GM21423 (cell line): ENCODE data around the gene JAKMIP3.

Source experiments
- ATAC-seq: cut with Tn5 transposase; IDR thresholded peaks from one replicate; pipeline ENCODE4 v1.9.1; 2021; ENCODE audit warnings: mild to moderate bottlenecking, moderate library complexity; ENCODE audit not compliant: unreplicated experiment

JAKMIP3 gene

GRCh38 chr10:132065491-132066105 lies at the start of gene JAKMIP3:
TSS of gene JAKMIP3 (plus strand) at chr10:132065946. CDS start at chr10:132104809, 38,863 bp downstream.
- ATAC-seq: no peak

GRCh38 chr10:132016514-132016913 lies 49.2 kb upstream of the JAKMIP3 start:
- ATAC-seq: no peak

DNA sequence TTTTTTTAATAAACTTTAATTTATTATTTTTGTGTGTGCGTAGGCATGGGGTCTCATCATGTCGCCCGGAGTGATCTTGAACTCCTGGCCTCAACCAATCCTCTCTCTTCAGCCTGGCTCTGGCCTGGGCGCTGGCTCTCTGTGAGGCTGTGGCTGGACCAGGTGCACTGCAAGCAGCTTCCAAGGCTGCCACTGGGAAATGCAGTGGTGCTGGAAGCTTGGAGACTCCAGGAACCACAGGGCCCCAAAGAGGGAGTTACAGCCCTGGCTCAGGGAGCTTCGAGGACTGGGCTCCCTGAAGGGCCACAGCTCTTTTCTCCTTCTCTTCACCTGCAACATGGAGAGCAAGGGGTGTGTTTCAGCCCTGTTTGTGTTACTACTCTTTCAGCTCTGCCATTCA lies 47.3 kb upstream of the JAKMIP3 start:
- ATAC-seq: no peak

- ATAC-seq: no peak
These were observed 46.4 kb upstream of the JAKMIP3 start for GRCh38 chr10:132019366-132019765.

DNA sequence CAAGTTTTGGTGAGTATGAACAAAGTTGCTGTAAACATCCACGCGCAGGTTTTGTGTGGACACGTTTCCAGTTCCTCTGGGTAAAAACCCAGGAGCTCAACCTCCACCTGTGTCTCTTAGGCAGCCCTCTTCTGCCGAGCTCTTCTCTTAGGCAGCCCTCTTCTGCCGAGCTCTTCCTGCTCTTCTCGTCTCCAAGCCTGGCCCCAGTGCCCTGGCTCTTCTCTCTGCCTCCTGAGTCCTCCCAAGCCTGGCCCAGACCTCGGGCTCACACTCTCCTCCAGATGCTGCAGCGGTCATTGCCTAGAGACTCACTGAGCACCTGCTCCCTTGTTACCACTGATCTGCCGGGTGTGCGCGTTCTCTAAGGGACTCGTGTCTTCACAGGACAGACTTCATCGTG lies 45.3 kb upstream of the JAKMIP3 start:
- no peak for ATAC-seq

GRCh38 chr10:132021046-132021445 lies 44.7 kb upstream of the JAKMIP3 start:
- no peak for ATAC-seq

GRCh38 chr10:132021504-132022143 lies 44.1 kb upstream of the JAKMIP3 start:
- no peak for ATAC-seq

DNA sequence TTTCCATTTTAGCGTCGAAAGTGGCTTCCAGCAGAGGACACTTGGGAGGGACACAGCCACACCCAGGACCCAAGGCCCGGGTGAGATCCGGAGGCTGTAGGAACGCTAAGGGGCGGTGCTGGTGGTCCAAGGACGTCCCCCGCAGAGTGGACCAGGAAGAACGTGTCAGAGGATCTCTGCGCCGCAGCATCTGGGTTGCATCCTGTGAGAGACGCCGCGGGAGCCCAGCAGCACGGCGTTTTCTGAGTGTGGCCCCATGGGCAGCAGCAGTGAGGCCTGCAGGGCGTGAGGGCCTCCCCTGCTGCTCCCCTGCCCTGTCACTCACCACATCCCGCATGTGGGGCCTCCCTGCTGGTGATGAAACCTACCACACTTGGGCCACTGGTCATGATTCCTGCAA lies 43.5 kb upstream of the JAKMIP3 start:
- no peak for ATAC-seq

GRCh38 chr10:132023092-132023811 lies 42.5 kb upstream of the JAKMIP3 start:
- peak; percentile 76 for ATAC-seq

DNA sequence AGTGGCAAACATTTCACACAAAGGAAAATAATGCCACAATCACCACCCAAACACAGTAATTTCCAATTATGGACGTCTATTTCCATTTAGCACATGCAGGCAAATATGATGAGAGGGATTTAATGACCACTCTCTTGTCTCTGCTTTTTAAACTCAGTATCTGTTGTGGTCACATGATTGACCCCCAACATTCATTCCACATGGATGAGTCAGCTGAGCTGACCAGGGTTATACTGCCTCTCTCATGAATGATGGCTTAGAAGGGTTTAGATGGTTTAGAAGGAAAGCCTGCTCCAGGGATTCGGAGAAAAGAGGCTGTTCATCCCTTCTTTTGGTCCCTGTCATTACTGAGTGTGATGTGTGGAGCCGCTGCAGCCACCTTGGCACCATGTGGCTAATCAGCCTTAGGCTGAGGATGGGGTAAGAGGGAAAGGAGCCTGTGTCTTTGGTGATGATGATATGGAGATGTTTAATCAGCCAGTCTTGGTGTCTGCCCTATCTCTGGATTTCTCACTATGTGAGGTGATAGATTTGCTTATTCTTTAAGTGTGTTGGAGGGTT lies 38.2 kb upstream of the JAKMIP3 start:
- no peak for ATAC-seq

DNA sequence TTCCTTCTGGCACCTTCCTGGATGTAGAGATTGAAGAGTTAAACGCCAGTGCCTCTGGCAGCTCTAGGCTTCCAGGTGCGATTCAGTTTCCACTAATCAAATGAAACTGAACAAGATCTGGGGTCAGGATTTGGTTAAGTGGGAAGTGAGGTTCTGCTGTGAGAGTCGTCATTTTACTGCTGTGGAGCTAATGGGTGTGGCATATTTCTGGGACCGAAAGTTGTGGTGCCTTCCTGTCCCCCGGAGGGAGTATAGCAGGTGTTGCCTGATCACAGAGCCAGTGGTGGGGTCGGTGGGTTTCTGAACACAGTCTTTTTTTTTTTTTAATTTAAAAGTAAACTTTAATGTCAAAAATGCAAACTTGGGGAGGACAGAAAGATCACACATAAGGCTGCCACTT lies 37.0 kb upstream of the JAKMIP3 start:
- no peak for ATAC-seq

DNA sequence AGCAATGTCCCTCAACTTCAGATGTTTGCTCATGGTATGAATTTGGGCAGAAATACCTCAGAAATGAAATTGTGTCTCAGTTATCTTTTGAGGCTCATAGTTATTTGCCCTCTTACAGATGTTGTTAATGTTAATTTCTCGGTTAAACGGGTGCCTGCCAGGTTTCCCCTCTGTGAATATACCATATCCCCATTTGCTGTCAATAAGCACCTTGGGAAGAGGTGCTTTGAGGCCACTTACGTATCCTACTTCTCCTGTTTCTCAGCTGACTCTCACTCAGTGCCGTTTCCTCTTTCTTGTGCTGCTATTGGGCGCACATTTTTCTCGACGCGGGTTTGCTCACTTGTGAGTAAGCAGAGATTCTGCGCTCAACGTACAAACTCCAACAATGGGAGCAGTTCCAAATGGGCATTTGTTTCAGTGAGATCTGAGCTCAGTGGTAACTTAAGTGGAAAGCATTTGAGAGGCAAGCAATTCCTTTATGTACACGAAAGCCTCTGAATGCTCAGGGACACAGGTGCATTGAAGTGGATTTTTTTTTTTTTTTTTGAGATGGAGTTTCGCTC lies 34.8 kb upstream of the JAKMIP3 start:
- no peak for ATAC-seq

GRCh38 chr10:132033632-132034031 lies 32.1 kb upstream of the JAKMIP3 start:
- no peak for ATAC-seq

DNA sequence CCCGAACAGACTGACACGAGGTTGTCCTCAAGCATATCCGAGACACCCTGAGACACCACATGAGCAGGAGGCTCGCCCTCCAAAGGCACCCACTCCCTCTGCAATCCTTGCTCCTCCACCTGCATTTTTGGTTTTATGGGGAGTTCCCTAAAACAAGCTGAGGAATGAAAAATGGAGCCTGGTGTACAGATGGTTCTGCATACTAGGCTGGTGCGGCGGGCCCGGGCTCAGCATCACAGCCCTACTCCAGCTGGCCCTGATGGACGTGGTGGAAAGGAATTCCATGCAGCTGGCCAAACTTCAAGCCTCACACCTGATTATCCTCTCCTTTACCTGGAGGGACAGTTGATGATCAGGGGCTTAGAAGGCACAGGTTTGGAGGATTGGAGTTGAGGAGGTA lies 30.3 kb upstream of the JAKMIP3 start:
- no peak for ATAC-seq

GRCh38 chr10:132036153-132036886 lies 29.4 kb upstream of the JAKMIP3 start:
- no peak for ATAC-seq

DNA sequence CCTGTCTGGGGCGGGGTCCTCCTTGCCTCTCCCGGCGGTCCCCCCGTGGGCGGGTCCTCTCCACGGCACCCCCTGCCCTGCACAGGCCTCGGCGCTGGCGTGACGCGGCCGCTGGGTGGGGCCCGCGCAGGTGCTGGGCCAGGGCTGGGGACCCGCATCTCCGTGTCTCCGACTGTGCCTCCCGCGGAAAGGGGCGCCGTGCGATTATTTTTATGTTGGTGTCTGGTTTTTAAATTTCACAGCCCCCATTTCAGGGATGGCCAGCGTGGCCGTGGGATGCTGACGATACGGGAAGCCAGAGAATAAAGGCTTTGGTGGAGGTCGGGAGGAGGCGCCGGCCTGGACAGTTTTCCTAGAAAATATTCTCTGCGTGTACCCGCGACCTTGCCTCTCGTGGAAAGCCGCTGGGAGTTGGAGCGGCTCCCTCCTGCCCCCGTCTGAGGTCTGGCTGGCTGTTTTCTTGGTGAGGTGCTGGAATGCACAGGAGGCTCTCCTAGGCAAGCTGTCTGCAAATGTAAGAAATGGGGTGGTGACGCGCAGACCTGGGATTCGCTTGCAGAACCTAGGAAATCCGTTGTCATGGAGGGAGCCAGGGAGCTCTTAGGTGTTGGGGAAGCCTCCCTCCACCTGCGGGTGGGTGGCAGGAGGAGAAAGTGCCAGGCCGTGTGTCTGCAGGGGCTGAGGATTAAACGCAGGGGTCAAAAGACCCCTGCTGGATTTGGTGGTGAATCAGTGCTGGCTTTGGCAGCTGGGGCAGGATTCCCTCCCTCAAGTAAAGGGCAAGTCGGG lies 28.7 kb upstream of the JAKMIP3 start:
- no peak for ATAC-seq

DNA sequence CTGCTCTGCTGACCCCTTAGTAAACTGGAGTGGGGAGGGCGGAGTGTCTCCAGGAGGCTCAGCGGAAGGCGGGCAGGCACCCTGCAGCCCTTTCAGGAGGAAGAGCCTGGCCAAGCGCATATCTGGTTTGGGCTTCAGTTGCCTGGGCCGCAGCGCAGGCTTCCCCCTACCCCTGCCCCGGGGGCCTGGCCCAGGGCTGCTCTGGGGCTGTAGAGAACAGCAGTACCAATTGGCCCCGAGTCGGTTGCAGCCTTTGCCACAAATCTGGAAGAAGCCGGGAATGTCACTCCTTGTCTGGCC lies 28.1 kb upstream of the JAKMIP3 start:
- no peak for ATAC-seq

DNA sequence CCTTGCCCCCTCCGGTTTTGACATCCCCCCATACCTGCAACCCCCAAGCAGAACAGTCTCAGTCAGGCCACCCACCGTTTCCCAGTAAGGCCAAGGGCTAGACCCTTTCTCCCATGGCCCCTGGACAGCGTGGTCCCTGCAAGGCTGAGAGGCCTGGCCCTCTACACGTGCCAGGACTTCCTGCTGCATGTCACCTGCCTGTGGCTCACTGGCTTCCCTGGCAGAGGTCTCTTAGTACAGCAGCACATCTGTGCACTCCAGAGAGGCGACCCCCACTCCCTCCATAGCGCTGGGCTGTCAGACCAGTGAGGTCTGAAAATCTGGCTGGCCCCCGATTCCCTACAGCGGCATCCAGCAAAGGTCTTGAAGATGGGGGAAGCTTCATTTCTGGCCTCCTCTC lies 26.4 kb upstream of the JAKMIP3 start:
- ATAC-seq: no peak

DNA sequence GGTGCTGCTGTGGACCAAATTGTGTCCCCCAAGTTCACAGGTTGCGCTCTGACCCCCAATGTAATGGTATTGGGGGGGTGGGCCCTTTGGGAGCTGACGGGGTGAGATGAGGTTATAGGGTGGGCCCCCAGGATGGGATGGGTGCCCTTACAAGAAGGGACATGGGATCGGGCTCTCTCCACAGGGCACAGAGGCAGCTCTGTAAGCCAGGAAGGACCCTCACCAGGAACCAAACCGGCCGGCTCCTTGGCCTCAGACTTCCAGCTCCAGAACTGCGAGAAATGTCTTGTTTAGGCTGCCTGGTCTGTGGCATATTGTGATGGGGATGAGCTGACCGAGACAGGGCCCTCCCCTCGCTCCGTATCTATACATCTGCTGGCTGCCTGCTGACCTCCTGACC lies 25.7 kb upstream of the JAKMIP3 start:
- no peak for ATAC-seq

GRCh38 chr10:132041340-132041739 lies 24.4 kb upstream of the JAKMIP3 start:
- no peak for ATAC-seq
